CD4-positive, alpha-beta T cell treated with Interleukin-15 for 1 hour (primary cell): ENCODE results near the gene YBEY.
"Not testable (repeated sequence)": the region's sequence is repeated elsewhere in the genome, so short reads cannot be mapped to it uniquely, and the experiment has no call there.

Experiments
- DNase-seq: peaks from one replicate; pipeline ENCODE4 v3.0.0-alpha.2; 2020

YBEY gene

DNA sequence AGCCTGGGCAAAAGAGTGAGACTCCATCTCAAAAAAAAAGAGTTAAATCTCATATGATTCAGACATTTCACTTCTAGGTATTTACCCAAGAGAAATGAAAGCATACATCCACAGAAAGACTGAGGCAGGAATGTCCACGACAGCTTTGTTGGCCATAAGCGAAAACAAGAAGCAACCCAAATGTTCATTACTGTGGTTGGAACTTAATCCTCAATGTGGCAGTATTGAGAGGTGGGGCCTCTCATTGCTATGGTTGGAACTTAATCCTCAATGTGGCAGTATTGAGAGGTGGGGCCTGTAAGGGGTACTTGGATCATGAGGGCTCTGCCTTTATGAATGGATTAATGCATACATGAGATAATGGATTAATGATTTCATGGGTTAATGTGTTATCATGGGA, 22.3 kb downstream of the YBEY start:
- DNase-seq: no peak

DNA sequence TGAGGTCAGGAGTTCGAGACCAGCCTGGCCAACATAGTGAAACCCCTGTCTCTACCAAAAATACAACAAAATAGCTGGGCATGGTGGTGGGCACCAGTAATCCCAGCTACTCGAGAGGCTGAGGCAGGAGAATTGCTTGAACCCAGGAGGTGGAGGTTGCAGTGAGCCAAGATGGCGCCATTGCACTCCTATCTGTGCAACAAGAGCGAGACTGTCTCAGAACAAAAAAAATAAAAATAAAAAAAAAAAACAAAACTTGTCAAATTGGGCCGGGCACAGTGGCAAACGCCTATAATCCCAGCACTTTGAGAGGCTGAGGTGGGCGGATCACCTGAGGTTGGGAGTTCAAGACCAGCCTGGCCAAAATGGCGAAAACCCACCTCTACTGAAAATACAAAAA, 24.1 kb downstream of the YBEY start:
- DNase-seq: not testable (repeated sequence)

DNA sequence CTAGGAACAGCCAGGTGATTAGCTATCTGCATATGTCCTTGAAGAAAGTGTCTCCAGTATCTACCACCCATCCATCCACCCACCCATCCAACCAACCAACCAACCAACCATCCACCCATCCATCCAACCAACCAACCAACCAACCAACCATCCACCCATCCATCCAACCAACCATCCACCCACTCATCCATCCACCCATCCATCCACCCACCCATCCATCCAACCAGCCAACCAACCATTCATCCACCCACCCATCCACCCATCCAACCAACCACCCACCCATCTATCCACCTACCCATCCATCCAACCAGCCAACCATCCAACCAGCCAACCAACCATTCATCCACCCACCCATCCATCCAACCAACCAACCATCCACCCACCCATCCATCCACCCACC, 25.4 kb downstream of the YBEY start:
- DNase-seq: no peak

DNA sequence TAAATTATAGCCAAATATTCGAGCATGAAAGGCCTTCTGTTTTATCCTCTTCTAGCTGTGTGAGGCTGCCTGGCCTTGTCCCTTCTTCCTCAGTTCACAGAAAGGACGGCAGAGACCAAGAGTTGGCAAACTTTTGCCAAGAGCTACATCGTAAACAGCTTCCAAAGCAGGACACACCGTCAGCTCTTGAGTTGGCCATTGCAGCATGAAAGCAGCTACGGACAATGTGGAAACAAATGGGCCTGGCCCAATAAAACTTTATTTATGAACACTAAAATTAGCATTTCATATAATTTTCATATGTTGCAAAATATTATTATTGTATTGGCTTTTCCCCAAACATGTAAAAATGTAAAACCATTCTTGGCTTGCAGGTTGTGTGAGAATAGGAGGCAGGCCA, 26.8 kb downstream of the YBEY start:
- no peak for DNase-seq

DNA sequence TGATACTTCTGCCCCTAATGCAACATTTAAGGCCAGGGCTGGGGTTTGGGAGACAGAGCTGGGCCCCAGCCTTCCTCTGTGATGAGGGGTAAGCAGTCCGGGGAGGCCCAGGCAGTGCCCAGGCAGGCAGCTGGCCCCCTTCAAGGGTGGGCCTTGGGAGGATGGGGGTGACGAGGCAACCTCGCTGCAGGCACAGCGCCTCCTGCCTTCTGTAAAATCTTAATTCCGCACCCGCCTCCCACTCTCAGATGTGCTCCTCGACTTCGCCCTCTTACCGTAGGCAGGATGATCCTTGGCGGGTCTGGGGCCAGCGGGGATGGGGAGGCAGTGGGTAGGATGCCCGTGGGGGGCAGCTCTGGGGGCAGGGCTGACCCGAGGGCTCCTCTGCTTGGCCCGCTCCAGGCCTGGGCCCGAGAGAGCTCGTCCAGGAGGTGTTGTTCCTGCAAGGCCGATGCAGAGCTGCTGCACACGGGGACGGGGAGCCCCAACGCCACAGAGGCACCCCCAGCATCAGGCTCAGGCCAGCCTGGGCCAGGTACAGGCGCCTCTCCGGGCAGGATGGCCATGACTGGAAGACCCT, 28.4 kb downstream of the YBEY start:
- DNase-seq: no peak

DNA sequence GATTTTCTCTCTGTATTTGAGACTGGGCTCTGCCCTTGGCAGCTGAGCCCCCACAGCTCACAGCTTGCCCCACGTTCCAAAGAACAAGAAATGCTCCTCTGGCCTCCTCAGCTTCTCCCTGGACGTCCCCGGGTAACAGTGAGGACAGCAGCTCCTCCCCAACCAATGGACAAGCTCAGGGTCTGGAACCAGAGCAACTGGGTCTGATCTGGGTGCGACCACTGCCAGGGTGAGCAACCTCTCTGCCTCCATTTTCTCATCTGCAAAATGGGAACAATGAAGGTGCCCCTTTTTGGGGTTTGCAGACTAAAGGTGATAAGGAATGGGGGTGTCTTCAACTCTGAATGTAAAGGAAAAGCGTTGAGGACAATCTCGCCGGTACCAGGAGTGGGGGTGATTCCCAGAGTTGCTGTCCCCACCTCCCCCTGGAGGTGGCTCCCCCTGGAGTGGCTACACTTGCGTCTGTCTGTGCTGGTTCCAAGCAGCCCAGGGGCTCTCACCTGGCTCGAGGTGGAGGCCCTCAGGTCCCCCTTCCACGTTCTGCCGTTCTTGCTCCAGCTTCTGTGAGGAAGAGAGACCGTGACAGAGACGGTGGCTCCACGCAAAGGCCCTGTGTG, 30.7 kb downstream of the YBEY start:
- no peak for DNase-seq

DNA sequence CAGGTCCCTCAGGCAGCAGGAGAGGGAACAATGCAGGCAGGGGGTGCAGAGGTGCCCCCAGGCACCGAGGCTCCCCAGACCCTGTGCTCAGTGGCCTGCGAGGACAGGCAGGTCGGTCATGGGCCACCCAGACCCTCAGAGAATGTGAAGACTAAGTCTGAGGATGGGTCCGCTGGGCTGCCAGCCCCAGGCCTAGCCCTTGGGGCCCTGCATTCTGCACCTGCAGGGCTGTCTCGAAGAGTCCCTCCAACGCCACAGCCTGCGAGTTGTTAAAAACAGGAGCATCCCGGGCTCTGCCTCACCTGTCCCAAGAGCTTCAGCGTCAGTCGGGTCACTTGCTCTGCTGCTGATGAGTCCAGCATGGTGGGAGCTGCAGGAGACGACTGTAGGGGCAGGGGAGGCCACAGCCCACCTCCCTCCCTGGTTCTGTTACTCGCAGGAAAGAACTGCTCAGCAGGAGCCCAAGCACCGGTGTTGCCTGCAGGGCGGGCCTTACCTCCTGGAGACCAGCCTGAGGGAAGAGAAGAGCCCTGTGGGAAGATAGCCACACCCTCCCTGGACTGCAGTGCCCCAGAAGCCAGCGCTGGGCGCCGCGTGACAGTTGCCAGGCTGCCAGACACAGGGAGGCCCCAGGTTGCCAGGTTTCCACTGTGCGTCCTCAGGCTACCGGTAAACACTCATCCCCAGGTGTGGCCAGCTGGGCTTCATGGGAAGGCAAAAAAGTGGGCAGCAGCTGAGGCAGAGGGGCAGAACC, 31.7 kb downstream of the YBEY start:
- no peak for DNase-seq

DNA sequence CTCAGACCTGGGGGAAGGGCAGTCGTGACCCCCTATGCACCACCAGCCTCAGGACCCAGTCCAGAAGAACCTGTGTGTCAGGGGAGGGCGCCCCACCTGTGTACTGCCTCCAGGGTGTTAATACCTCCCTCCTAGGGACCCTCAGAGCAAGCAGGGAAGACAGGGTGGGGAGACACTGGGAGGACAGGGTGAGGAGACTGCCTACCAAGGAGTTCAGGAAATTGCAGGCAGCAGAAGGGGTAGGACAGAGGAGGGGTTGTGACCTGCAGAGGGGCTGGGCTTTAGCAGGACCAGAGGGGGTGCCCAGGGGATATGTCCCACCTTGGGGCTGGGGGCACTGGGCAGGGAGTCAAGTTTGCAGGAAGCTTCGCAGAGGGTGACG, 32.3 kb downstream of the YBEY start:
- DNase-seq: no peak

DNA sequence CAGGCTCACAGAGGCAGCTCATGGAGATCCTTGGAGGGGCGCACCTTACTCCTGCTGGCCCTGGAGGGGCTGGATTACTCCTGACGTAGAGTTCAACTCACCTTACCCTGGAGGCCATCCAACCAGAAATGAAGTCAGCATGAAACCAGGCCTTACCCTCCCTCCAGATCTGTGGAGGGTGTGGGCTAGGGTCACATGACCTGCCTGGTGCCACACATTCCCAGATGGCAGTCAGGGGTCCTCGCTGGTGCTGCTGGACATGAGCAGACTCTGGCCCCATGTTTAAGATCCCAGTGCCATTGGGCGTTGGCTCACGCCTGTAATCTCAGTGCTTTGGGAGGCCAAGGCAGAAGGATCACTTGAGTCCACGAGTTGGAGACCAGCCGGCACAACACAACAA, 33.0 kb downstream of the YBEY start:
- DNase-seq: no peak

DNA sequence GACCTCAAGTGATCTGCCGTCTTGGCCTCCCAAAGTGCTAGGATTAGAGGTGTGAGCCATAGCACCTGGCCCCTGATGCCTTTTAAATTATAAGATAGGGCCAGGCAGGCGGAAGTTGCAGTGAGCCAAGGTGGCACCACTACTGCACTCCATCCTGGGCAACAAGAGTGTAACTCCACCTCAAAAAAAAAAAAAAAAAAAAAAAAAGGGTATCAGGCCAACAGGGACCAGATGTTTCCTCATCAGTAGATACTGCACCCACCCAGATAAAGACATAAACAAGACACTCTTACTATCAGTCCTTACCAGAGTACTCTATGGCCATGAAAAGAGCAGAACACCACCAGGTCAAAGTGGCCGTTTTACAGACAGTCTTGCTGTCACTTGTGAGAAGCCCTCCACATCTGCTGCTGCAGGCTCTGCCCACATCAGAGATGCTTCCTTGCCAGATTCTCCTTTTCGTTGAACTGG, 34.2 kb downstream of the YBEY start:
- DNase-seq: no peak

DNA sequence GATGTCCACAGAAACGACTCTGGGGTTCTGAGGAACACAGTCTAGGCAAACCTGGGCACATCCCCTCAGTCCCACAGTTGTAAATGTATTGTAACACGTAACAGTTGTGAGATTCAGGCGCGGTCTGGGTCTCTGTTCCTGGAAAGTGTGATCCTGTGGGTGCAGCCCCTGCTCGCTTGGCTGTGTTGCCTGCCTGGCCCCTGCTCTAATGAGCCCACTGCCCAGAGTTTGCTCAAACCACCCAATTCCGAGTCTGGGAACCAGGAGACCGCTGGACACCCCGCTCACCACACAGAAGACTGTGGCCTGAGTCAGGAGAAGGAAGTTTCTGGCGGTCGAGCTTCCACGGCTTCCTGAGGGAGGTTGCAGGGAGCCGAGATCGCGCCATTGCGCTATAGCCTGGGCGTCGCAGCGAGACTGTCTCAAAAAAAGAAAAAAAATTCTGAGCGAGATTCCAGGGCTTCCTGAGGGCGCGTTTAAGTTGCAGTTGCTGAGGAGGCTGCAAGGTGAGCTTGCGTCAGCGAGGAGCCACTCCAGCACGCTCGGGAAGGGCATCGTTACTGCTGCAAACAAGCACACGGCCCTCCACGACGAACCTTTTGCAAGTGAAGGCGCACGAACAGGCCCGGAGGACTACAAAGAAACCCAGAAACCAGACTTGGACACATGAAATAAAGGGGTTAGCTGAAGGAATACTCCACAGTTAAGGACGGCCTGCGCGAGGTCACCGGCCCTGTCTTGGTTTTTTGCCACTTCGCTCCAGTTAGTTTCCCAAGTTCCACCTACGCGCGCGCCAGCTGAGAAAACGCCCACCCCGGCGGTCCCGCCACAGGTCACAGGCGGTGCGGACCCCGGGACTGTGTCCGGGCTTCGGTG, 36.4 kb downstream of the YBEY start:
- DNase-seq: no peak

DNA sequence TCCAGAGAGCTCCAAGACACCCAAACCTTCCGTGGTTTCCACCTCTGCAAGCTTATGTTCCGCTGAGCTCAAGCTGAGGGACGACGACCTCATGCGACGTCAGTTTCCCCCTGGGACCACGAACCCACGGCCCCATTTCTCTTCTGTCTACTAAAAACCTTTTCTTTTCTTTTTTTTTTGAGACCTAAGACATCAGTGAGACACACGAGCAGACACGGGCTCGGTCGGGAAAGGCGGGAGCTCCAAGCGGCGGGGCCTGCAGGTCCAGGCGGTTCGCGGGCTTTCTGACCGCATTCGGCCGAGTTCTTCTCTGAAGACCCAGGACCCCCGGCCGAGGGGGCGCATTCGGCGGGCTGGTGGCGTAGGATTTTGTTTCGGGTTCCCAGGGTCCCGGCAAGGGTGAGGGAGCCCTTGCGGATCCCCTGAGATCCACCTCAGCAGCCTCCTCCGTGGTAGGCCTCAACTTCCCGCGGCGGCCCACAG, 37.1 kb downstream of the YBEY start:
- no peak for DNase-seq

DNA sequence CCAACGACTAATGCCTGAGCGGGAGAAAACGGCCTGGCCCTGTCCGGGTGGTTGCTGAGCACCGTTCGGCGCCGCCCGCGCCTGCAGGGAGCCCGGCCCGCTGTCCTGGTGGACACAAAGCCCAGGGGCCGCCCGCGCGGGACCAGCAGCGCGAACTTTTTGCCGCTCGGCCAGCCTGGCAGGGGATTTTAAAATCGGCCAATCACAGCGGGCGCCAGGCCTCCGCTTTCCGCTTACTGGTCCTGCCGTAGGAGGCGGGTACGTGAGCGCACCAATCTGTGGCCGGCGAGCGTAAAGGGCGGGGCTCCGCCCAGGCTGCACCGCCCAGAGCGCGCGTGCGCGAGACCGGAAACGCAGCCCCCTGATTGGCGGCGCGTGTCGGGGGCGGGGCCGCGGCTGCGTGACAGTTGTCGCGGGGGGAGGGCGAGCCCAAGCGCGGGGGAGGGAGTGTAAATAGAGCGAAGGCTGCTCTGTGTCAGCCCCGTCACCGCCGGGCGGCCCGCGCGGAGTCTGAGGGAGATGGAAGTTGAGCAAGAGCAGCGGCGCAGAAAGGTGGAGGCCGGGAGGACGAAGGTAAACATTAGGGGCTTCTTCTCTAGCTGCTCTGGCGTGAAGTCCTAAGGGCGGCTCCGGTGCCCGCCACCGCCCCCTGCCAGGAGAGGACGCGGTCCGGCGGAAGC, 37.7 kb downstream of the YBEY start, which contains the start of the genes C21orf58 and PCNT:
C21orf58 (minus strand) TSS at position 161 of the 680 bp plus-strand sequence. CDS start 1,132 bp downstream, outside the sequence.
PCNT (plus strand) TSS at position 447 of the 680 bp plus-strand sequence; CDS start at position 520, 73 bp downstream.
- peak; percentile 98 for DNase-seq

DNA sequence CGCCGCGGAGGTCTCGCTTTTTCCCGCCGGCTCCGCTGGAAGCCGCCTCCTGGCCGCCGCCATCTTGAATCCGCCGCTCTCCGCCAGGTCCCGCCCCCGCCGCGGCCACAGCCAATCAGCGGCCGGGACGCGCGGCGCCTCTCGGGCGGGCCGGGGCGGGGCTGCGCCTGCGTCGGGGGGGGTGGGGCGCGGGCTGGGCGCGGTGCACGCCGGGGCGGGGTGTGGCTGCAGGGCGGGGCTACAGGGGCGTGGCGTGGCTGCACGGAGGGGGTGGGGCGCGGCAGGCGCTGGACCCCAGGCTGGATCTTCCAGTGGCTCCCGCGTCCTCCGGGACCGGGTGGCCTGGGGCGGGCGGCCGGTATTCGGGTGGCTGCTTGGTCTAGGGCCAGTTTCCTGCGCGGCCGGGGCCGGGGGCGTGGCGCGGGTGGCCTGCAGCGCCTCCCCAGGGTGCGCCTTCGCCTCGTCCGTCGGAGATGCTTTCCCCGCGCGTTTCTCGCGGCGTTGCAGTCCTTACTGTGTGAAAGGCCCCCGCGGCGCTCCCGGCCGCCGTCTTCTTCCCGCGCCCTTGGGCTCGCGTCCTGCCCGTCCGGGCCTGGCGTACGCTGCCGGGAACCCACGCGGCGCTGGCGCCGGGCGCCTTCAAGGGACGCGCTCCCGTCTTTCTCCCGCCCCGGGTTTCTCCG, 38.4 kb downstream of the YBEY start:
- peak; percentile 86 for DNase-seq

DNA sequence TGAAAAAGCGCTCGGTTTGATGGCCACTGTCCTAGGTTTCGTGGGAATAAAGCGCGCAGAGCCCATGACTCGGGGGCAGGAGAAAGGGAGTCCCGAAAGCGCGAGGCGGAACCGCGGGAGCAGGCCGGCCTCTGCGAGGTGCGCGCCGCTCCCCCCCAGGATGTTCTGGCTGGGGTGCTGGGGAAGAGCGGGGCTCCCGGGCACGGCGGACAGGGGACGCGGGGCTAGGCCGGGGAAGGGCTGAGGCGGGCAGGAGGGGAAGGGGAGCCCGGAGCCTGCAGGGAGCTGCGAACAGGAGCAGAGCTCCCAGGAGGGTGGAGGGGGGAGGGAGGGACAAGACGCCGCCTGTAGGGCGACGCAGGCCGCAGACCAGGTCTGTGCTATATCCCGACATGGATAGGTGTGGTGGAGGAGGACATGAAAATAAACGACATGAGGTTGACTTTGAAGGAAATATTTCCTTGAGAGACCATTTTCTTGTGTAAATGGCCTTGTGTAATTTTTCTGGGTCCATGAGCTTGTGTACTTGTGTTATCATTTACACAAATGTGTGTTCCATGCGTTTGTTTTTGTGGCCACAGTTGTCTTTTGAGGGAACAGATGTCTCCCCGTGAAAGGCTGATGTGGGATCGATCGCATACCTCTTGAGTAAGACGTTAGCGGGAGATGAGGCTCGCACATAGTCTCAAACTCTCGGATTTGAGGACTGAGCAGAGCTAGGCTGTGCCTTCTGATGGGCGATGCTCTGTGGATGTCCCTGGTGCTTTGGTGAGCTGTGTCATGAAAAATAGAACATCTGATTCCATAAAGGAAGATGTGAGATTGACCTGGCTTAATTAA, 39.2 kb downstream of the YBEY start:
- DNase-seq: no peak

DNA sequence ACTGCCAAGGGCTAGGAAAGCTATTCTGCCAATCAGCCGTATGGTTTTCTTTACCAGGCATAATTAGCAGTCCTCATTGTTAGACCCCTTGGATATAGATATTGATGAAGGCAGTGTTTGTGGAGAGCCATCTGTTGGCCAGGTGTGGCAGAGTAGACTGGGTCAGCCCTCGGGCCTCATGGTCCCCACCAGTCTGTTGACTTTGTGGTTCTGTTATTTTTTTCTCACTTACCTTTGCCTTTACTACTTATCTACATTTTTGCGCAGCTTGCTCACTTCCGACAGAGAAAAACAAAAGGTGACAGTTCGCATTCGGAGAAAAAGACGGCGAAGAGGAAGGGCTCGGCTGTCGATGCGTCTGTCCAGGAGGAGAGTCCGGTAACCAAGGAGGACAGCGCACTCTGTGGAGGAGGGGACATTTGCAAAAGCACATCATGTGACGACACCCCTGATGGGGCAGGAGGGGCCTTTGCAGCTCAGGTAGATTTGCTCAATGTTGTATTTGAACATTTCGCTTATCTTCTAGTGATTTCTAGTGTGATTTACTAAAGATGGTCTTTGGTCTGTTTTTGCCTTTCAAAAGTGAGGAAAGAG, 40.1 kb downstream of the YBEY start:
- DNase-seq: no peak

DNA sequence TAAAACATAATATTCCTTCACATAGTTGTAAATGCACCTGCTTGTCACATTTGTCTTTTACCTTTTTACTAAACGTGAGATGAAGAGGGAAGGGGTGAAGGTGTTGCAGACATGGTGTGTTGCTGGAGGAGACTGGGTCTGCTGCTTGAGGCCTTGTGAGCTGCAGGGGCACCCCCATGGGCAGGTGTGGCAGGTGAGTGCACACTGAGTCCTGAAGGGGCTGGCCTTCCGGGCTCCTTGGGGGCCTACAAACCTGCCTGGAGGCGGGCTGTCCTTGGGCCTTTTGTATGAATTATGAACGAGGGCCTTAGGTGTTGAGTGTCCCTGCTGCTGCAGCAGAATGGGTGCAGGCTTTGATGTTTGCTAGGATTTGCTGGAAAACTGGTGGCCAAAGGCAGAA, 41.6 kb downstream of the YBEY start:
- no peak for DNase-seq

DNA sequence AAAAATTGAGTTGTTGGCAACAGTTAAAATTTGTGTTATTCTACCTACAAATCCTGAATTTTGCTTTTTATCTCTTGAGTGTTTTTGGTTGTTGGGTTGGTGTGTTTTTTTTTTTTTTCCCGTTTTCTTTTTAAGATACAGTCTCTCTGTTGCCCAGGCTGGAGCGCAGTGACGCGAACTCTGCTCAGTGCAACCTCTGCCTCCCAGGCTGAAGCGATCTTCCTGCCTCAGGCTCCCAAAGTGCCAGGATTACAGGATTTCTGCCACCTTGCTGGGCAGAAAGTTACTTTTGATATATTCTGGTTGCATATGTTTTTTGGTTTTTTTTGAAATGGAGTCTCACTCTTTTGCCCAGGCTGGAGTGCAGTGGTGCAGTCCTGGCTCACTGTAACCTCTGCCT, 42.0 kb downstream of the YBEY start:
- DNase-seq: no peak

DNA sequence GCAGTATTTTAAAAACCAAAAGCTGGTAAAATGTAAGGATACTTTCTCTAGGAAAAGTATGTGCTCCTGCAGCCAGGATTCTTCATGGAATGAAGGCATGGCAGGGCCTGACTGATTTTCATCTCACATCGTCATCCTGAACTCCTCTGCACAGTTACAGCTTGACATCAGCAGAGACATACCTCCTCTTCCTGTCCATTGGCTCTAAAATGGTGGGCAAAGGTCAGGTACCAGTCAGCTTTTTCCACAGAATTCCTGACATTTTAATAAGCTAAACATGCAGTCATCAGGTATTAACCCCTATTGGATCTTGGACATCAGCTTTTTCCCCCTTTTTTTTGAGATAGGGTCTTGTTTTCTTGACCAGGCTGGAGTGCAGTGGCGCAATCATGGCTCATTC, 43.7 kb downstream of the YBEY start:
- DNase-seq: no peak
